Measurements from ENCODE around the gene GSKIP.

GSKIP gene

GRCh38 chr14:96399405-96399804, 36.1 kb downstream of the GSKIP start:
- TF ChIP-seq CTCF (IDR thresholded peaks at IDR 0.05; ENCODE audit: insufficient read depth, low read depth, low read length, missing control alignments) = no peak
- DNase-seq (ENCODE audit: low read depth) = no peak
- no peak overlapping the region for H3K4me3 ChIP-seq (ENCODE audit: low read length)

GRCh38 chr14:96400495-96400894, 37.2 kb downstream of the GSKIP start:
- TF ChIP-seq CTCF (IDR thresholded peaks at IDR 0.05; ENCODE audit: insufficient read depth, low read depth, low read length, missing control alignments) = no peak
- DNase-seq (ENCODE audit: low read depth) = no peak
- H3K4me3 ChIP-seq (ENCODE audit: low read length) = no peak overlapping the region

DNA sequence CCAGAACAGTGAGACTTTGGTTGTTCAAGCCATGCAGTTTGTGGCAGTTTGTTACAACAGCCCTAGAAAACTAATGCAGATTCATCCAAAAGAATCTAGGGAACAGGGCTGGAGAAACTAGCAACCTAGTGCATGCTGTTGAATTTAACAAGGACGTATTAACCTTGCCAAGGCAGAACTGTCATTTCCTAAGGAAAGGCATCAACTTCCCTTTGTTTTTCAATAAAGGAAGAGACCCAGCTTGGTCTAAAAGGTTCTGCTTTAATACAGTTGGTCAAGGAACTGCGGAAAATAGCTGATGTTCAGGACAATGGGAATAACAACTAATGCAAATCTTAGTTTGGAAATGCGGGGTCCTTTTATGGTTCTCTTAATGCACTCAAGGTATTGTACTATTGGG, 40.1 kb downstream of the GSKIP start:
- no peak overlapping the region for H3K4me3 ChIP-seq (ENCODE audit: low read length)
- DNase-seq (ENCODE audit: low read depth) = no peak
- TF ChIP-seq CTCF (IDR thresholded peaks at IDR 0.05; ENCODE audit: insufficient read depth, low read depth, low read length, missing control alignments) = no peak

DNA sequence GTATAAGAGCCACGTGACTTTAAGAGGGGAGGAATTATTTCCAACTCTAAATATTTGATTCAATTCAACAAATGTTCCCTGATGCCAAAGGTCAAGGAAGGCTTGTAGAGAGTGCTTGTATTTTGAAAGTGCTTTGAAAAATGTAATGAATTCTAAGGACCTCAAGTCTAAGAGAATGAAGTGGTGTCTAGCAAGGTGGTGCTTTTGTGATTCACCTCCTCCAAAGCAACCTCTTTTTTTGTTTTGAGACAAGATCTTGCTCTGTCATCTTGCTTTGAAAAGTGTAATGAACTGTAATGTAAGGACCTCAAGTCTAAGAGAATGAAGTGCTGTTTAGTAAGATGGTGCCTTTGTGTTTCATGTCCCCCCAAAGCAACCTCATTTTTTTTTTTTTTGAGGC, 42.4 kb downstream of the GSKIP start:
- no peak for TF ChIP-seq CTCF (IDR thresholded peaks at IDR 0.05; ENCODE audit: insufficient read depth, low read depth, low read length, missing control alignments)

GRCh38 chr14:96407935-96408570, 44.7 kb downstream of the GSKIP start:
- no peak for DNase-seq (ENCODE audit: low read depth)
- no peak for TF ChIP-seq CTCF (IDR thresholded peaks at IDR 0.05; ENCODE audit: insufficient read depth, low read depth, low read length, missing control alignments)

More for the DNA sequence above, 42.4 kb downstream of the GSKIP start:
- H3K4me3 ChIP-seq (ENCODE audit: low read length) = no peak overlapping the region
- DNase-seq (ENCODE audit: low read depth) = no peak

GRCh38 chr14:96408608-96409007, 45.3 kb downstream of the GSKIP start:
- H3K4me3 ChIP-seq (ENCODE audit: low read length) = no peak overlapping the region
- TF ChIP-seq CTCF (IDR thresholded peaks at IDR 0.05; ENCODE audit: insufficient read depth, low read depth, low read length, missing control alignments) = no peak
- no peak for DNase-seq (ENCODE audit: low read depth)

More at GRCh38 chr14:96407935-96408570, 44.7 kb downstream of the GSKIP start:
- no peak overlapping the region for H3K4me3 ChIP-seq (ENCODE audit: low read length)

GRCh38 chr14:96409701-96410100, 46.4 kb downstream of the GSKIP start:
- peak; percentile 9 for DNase-seq (ENCODE audit: low read depth)
- TF ChIP-seq CTCF (IDR thresholded peaks at IDR 0.05; ENCODE audit: insufficient read depth, low read depth, low read length, missing control alignments) = no peak
- H3K4me3 ChIP-seq (ENCODE audit: low read length) = no peak overlapping the region
